ENCODE measurements around the gene THSD8. TPM values are rescaled to one million over a fixed set of nuclear protein-coding genes. Genes with fewer than 3 reads are reported as not detected.

THSD8 gene
- total and polyA plus RNA-seq, 4 experiments from 2014 or later: 1.5 to 4.4 (median 2.7) TPM

GRCh38 chr19:12778017-12778904 is 23.6 kb upstream of the THSD8 start:
- Histone ChIP-seq H3K27me3 (ENCODE audit: insufficient read depth, low read length) (no peaks in the 10 kb centered on the region), H3K36me3 (ENCODE audit: insufficient read depth, low read length) (no peaks in the 10 kb centered on the region), H3K4me3 (ENCODE audit: low read length in 2 of 2) (peak overlapping the region; percentile 69 to 76), H3K9me3 (ENCODE audit: control insufficient read depth in 1 of 2, low read length in 2 of 2) (no peaks in the 10 kb centered on the region), H3K27ac (ENCODE audit: low read depth, low read length) (peak overlapping the region; percentile 86), H3K4me1 (ENCODE audit: insufficient read depth, low read length) (peaks cover 49% of the 10 kb centered on the region)
- Mint-ChIP-seq H3K36me3 (peaks cover 0 to 2% of the 10 kb centered on the region in 2 donors), H3K4me3 (peak overlapping the region; percentile 85 to 92 (median 87)), H3K4me1 (peaks cover 25 to 54% (median 35%) of the 10 kb centered on the region in 4 donors), H3K27me3 (no peaks in the 10 kb centered on the region), H3K9me3 (peaks cover 0 to 1% (median 0%) of the 10 kb centered on the region in 8 donors), H3K27ac (peak overlapping the region; percentile 92 to 97 (median 94))
- ChIA-PET POLR2A (ENCODE audit: partially characterized antibody) (interaction anchor here (0.5 to 16.4 kb wide), 13 partner anchors 12 to 1621 kb away, joined by 3 to 1162 read pairs (median 3); partner anchors contain the start of genes CALR, DHPS, GET3 and JUNB), CTCF (ENCODE audit: partially characterized antibody) (interaction anchor here (0.7 to 27.8 kb wide), 5 partner anchors 10 to 69 kb away, joined by 3 to 906 read pairs (median 14); partner anchors contain the start of genes JUNB, PRDX2, RNASEH2A and THSD8)
- intact Hi-C loops (cut with micrococcal nuclease): no loop called here
- peak in 4 of 5 donors; percentile 32 to 60 (median 45) for DNase-seq

- Mint-ChIP-seq H3K9me3 (peaks cover 0 to 1% (median 0%) of the 10 kb centered on the region in 8 donors), H3K4me3 (peak overlapping the region; percentile 85 to 92 (median 87)), H3K4me1 (peaks cover 24 to 54% (median 35%) of the 10 kb centered on the region in 4 donors), H3K27ac (peak overlapping the region; percentile 92 to 97 (median 94)), H3K27me3 (no peaks in the 10 kb centered on the region), H3K36me3 (peaks cover 0 to 2% of the 10 kb centered on the region in 2 donors)
- Histone ChIP-seq H3K4me3 (ENCODE audit: low read length in 2 of 2) (no peak overlapping the region), H3K27me3 (ENCODE audit: insufficient read depth, low read length) (no peaks in the 10 kb centered on the region), H3K36me3 (ENCODE audit: insufficient read depth, low read length) (no peaks in the 10 kb centered on the region), H3K9me3 (ENCODE audit: control insufficient read depth in 1 of 2, low read length in 2 of 2) (no peaks in the 10 kb centered on the region), H3K4me1 (ENCODE audit: insufficient read depth, low read length) (peaks cover 54% of the 10 kb centered on the region), H3K27ac (ENCODE audit: low read depth, low read length) (peak overlapping the region; percentile 86)
- ChIA-PET POLR2A (ENCODE audit: partially characterized antibody) (interaction anchor here (1.1 to 16.4 kb wide), 7 partner anchors 12 to 159 kb away, joined by 3 to 1162 read pairs (median 4); partner anchors contain the start of genes CALR, DHPS, GET3 and JUNB), CTCF (ENCODE audit: partially characterized antibody) (interaction anchor here (0.7 to 27.8 kb wide), 4 partner anchors 9 to 20 kb away, joined by 3 to 906 read pairs (median 29); partner anchors contain the start of genes JUNB, PRDX2, RNASEH2A and THSD8)
- no peak for DNase-seq
- intact Hi-C loops (cut with micrococcal nuclease): no loop called here
These were observed 23.0 kb upstream of the THSD8 start for GRCh38 chr19:12778905-12779161.

- peaks cover 60% of the 10 kb centered on the region for H3K4me1 ChIP-seq (ENCODE audit: insufficient read depth, low read length)
- Mint-ChIP-seq H3K4me3 (peak overlapping the region; percentile 12 to 92 (median 64)), H3K27ac (peak overlapping the region; percentile 65 to 97 (median 94)), H3K27me3 (no peaks in the 10 kb centered on the region), H3K36me3 (peaks cover 0 to 2% of the 10 kb centered on the region in 2 donors), H3K9me3 (peaks cover 0 to 1% (median 0%) of the 10 kb centered on the region in 8 donors), H3K4me1 (peaks cover 24 to 53% (median 35%) of the 10 kb centered on the region in 4 donors)
- no peaks in the 10 kb centered on the region for H3K9me3 ChIP-seq (ENCODE audit: control insufficient read depth in 1 of 2, low read length in 2 of 2)
- ChIA-PET POLR2A (ENCODE audit: partially characterized antibody) (interaction anchor here (1.3 to 16.4 kb wide), 4 partner anchors 16 to 98 kb away, joined by 3 to 1162 read pairs (median 4); partner anchors contain the start of genes DHPS, GET3, JUNB and PRDX2), CTCF (ENCODE audit: partially characterized antibody) (interaction anchor here (2.6 to 27.8 kb wide), 2 partner anchors 9 to 19 kb away, joined by 14 to 906 read pairs; partner anchors contain the start of genes JUNB, PRDX2, RNASEH2A and THSD8)
- H3K27ac ChIP-seq (ENCODE audit: low read depth, low read length): peak overlapping the region; percentile 86
- no peaks in the 10 kb centered on the region for H3K36me3 ChIP-seq (ENCODE audit: insufficient read depth, low read length)
- no peak for DNase-seq
- intact Hi-C loops (cut with micrococcal nuclease): no loop called here
- no peaks in the 10 kb centered on the region for H3K27me3 ChIP-seq (ENCODE audit: insufficient read depth, low read length)
- H3K4me3 ChIP-seq (ENCODE audit: low read length in 2 of 2): no peak overlapping the region
These were observed 22.5 kb upstream of the THSD8 start for GRCh38 chr19:12779162-12779993.

- ChIA-PET CTCF (ENCODE audit: partially characterized antibody) (interaction anchor here (0.9 to 27.8 kb wide), 3 partner anchors 17 to 24 kb away, joined by 3 to 906 read pairs (median 6); partner anchors contain the start of genes JUNB, PRDX2, RNASEH2A and THSD8), POLR2A (ENCODE audit: partially characterized antibody) (interaction anchor here (0.8 to 16.4 kb wide), 8 partner anchors 13 to 619 kb away, joined by 3 to 1162 read pairs (median 4); partner anchors contain the start of genes DHPS, JUNB, PRDX2 and RNASEH2A)
- H3K27ac ChIP-seq (ENCODE audit: low read depth, low read length): peak overlapping the region; percentile 99
- peaks cover 21 to 46% (median 33%) of the 10 kb centered on the region in 4 donors for H3K4me1 Mint-ChIP-seq
- peak in 2 of 5 donors; percentile 97 to 99 for DNase-seq
- H3K27ac Mint-ChIP-seq: peak overlapping the region in 2 of 7 donors; percentile 98 to 99
- intact Hi-C loops (cut with micrococcal nuclease): loop anchor here (1.0 kb wide), 1 partner anchor 8 kb away; no protein-coding TSS in a partner anchor
- H3K4me1 ChIP-seq (ENCODE audit: insufficient read depth, low read length): peaks cover 74% of the 10 kb centered on the region
- H3K4me3 Mint-ChIP-seq: peak overlapping the region; percentile 79 to 95 (median 88)
- no peaks in the 10 kb centered on the region for H3K36me3 ChIP-seq (ENCODE audit: insufficient read depth, low read length)
- H3K27me3 ChIP-seq (ENCODE audit: insufficient read depth, low read length): no peaks in the 10 kb centered on the region
- H3K36me3 Mint-ChIP-seq: peaks cover 0 to 2% of the 10 kb centered on the region in 2 donors
- peaks cover 0 to 1% (median 0%) of the 10 kb centered on the region in 8 donors for H3K9me3 Mint-ChIP-seq
- H3K27me3 Mint-ChIP-seq: no peaks in the 10 kb centered on the region
- H3K4me3 ChIP-seq (ENCODE audit: low read length in 2 of 2): peak overlapping the region; percentile 40 to 71
- H3K9me3 ChIP-seq (ENCODE audit: control insufficient read depth in 1 of 2, low read length in 2 of 2): no peaks in the 10 kb centered on the region
These were observed 19.8 kb upstream of the THSD8 start for GRCh38 chr19:12782174-12782423.

GRCh38 chr19:12782424-12783290 is 19.2 kb upstream of the THSD8 start:
- Mint-ChIP-seq H3K4me1 (peaks cover 19 to 41% (median 28%) of the 10 kb centered on the region in 4 donors), H3K9me3 (peaks cover 0 to 1% (median 0%) of the 10 kb centered on the region in 8 donors), H3K4me3 (peak overlapping the region; percentile 79 to 95 (median 88)), H3K27me3 (no peaks in the 10 kb centered on the region), H3K27ac (peak overlapping the region in 2 of 7 donors; percentile 98 to 99), H3K36me3 (peaks cover 0 to 2% of the 10 kb centered on the region in 2 donors)
- H3K9me3 ChIP-seq (ENCODE audit: control insufficient read depth in 1 of 2, low read length in 2 of 2): no peaks in the 10 kb centered on the region
- intact Hi-C loops (cut with micrococcal nuclease): loop anchor here (1.0 kb wide), 1 partner anchor 8 kb away; no protein-coding TSS in a partner anchor
- POLR2A ChIA-PET (ENCODE audit: partially characterized antibody): interaction anchor here (0.7 to 16.4 kb wide), 9 partner anchors 12 to 620 kb away, joined by 3 to 1162 read pairs (median 5); partner anchors contain the start of genes DHPS, JUNB, PRDX2 and RNASEH2A
- H3K4me3 ChIP-seq (ENCODE audit: low read length in 2 of 2): peak overlapping the region; percentile 40 to 71
- CTCF ChIA-PET (ENCODE audit: partially characterized antibody): interaction anchor here (0.9 to 27.8 kb wide), 3 partner anchors 16 to 25 kb away, joined by 3 to 906 read pairs (median 6); partner anchors contain the start of genes JUNB, PRDX2, RNASEH2A and THSD8
- no peaks in the 10 kb centered on the region for H3K36me3 ChIP-seq (ENCODE audit: insufficient read depth, low read length)
- peak overlapping the region; percentile 99 for H3K27ac ChIP-seq (ENCODE audit: low read depth, low read length)
- peak in 4 of 5 donors; percentile 75 to 99 (median 97) for DNase-seq
- no peaks in the 10 kb centered on the region for H3K27me3 ChIP-seq (ENCODE audit: insufficient read depth, low read length)
- H3K4me1 ChIP-seq (ENCODE audit: insufficient read depth, low read length): peaks cover 68% of the 10 kb centered on the region
